MV-4-11 (cell line): ENCODE measurements around the gene CMIP.

ENCODE experiments used
- DNase-seq: peaks from one replicate; lab custom pipeline; 2025; lab: John Stamatoyannopoulos, UW

Gene CMIP

GRCh38 chr16:81535679-81536360 lies 91.2 kb downstream of the CMIP start:
- no peak for DNase-seq

- no peak for DNase-seq
Observed at GRCh38 chr16:81536648-81537047, 92.0 kb downstream of the CMIP start.

DNA sequence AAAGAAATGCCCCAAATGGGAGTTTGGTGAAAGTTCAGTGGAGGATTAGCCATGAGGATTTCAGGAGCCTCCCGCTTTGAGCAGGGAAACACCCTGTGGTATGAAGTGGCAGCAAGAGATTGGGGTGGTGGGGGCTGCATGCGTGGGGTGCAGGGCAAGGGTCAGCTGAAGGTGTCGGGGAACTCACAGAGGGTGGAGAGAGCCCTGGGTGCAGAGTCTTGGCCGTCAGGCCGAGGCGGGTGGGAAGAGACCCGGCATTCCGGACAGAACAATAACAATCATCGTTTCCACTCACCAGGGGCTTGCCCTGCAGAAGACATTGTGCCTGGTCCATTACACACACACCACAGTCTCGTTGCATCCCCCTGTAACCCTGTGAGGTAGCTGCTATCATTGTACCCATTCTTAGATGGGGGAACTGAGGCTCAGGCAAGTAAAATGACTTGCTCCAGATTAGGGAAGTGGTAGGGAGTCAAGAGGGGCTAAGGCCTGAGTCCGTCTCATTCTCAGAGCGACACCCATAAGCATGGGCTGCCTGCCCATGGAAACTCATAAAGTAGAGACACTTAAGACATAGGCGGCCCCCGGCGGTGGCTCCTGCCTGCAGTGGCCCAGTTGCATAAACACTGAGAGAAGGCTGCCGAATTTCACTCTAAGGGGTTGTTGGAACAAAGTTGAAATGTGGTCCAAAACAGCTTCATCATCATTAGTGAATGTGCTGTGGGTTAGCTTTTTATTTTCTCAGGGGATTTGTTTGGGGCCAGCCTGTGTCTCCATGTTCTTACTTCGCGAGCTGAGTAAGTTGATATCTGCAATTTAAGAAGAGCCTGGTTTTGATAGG lies 93.3 kb downstream of the CMIP start:
- no peak for DNase-seq

DNA sequence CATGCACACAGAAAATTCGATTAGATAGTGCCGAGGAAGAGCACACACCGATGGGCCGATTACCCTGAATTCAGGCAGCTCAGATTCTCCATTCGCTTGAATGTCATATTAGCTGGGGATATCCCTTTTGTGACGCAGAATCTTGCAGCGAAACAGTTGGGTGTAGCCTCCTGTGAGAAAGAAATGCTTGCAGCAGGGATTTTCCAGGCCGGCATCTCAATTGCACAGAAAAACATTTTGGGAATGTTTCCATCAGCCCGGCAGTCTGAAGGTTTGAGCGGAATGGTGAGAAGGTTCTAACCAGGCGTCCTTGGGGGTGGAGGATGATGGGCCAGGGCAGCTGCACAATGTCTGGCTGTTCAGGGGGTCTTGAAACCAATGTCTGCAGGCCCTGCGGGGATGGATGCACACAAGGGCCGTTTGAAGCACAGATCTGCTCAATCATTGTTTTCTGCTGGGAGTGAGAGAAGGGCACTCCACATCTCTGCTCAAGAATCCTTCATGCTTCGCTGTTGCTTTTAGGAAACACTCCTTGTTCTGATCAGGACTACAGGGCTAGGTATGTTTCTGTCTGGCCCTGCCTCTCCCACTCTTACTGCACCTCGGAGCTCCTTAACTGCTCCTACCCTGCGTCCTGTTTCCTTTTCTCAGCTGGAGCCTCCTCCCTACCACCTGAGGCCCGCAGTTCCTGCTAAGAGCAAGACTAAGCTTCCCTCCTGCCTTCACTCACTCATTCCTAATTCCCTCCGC lies 94.6 kb downstream of the CMIP start:
- no peak for DNase-seq

- DNase-seq: no peak
Observed at GRCh38 chr16:81539759-81540472, 95.3 kb downstream of the CMIP start.

DNA sequence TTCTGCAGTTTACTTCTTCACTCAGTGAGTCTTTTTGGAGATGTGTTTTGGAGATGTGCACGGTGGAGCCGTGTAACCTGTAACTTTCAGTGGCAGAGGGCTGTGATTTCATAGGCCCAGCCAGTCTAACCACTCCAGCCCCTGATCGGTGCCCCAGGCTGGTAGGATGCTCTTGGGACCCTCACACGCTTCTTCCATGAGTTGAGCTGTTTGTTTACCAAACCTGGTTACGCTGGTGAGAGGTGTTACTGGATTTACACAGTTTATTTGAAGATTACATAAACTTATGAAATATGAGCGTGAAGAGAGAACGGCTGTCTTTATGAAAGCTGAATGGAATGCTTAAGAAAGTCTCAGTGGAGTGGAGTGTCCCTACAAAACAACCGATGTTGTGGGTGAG lies 96.7 kb downstream of the CMIP start:
- DNase-seq: no peak

DNA sequence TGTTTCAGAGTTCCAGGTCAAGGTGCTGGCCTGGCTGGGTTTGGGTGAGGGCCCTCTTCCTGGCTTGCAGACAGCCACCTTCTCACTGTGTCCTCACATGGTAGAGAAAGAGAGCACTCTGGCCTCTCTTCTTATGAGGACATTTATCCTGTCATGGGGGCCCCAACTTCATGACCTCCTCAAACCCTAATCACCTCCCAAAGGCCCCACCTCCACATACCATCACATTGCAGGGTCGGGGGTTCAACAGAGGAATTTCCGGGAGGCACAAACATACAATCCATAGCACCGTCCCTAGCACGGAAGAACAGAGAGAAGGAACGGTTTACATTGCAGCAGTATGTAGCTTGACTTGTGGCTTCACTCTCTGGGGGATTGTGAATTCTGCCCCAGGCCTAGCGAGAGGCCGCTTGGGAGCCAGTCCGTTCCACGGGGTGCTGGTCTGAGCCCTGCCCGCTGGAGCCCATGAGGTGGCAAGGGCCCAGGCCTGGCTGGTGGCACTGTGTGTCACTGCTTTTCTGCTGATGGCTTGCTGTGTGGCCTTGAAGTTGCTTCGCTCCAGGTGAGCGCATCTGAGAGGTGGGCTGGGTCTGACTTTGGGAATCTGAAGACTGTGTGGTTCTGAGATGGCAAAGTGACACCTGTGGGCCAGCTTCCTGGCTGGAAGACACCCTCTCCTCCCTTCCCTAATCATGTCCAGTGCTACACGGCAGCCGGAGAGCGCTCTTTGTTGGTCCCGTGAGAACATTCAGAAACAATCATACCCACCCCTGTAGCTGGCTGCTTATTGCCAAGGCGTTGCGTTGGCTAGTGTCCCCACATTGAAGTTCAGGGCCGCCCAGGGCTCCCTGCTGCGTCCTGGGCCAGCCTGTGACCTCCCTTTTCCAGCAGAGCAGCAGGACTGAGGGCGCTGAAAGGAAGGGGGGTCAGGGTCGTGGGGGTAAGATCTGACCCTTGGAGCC lies 98.3 kb downstream of the CMIP start:
- no peak for DNase-seq

GRCh38 chr16:81543571-81543970 lies 99.0 kb downstream of the CMIP start:
- no peak for DNase-seq

DNA sequence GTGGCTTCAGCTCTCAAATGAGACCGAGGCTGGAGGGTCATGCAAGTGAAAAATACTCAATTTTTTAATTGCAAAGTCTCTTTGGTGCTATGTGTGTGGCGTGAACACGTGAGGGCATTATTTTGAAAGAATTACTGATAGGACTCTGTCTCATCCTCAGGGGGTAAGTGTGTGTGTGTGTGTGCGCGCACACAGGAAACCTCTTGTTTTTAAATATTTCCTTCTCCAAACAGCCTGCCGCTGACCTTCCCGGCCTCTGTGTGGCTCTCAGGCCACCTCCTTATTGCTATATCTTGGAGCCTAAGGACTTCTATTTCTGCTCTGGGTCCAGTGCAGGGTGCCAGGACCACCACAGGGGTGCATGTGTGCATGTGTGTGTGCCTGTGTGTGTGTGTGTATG lies 99.7 kb downstream of the CMIP start:
- peak; percentile 70 for DNase-seq

- DNase-seq: peak; percentile 86
Observed at GRCh38 chr16:81544700-81545271, 100.2 kb downstream of the CMIP start.

GRCh38 chr16:81545470-81546250 lies 101.1 kb downstream of the CMIP start:
- no peak for DNase-seq

- DNase-seq: no peak
Observed at GRCh38 chr16:81546781-81547180, 102.2 kb downstream of the CMIP start.

DNA sequence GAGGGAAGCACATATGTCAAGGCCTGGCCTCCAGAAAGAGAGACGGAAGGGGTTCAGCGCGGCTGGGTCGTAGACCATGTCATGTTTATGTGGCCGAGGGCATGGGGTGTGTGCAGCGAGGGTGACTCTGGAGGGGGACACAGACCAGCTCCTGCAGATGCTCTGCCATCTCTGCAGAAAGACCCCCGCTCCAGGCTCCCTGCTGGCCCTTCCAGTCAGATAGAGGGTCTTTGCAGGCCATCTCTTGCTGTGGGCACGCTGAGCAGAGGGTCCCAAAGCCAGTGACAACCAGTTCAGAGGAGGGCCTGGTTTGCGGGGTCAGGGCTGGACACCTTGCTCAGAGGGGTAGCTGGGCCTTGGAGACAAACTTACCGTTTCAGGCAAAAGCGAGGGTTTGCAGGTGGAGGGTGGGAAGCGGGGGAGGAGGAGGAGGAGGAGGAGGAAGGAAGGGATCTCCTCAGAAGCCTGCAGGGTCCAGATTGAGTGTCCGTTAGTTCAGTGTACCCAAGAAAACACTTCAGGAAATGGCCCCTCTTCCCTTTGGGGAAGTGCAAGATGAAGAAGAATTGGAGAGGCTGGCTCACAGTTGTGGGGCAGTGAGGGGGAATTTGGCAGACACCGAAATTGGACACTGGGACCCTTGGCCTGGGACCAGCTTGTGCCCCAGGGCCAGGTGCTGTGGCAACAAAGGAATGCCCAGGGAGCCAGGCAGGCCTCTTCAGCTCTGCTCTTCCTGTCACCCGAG lies 102.8 kb downstream of the CMIP start:
- DNase-seq: peak; percentile 54

GRCh38 chr16:81547939-81548216 lies 103.3 kb downstream of the CMIP start:
- DNase-seq: no peak

GRCh38 chr16:81548551-81548875 lies 103.9 kb downstream of the CMIP start:
- no peak for DNase-seq

GRCh38 chr16:81548876-81549546 lies 104.4 kb downstream of the CMIP start:
- DNase-seq: peak; percentile 51

- no peak for DNase-seq
Observed at GRCh38 chr16:81549547-81550431, 105.2 kb downstream of the CMIP start.

DNA sequence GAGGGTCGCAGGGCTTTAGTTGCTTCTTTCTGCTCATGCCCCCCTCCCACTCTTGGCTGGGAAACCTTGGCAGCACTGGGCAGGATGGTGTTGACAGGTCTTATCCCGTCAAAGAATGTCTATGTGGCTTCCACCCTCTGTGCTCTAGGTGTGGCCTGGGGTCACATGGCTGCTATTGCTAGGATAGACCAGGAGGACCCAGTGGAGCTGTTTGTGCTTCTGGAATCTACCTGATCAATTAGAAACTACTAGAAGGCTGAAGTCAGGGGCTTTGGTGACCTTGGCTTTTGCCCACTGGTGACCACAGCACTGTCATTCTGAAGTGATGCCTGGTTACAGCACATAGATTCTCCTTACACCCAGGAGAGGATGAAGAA lies 105.8 kb downstream of the CMIP start:
- DNase-seq: no peak
